H9 (cell line): ENCODE measurements around the gene PKD1. TPM values are rescaled to one million over a fixed set of nuclear protein-coding genes. Genes with fewer than 3 reads are reported as not detected.

ENCODE experiments used
- DNase-seq: peaks from one replicate; pipeline ENCODE4 v3.0.0-alpha.2; 2017
- H2AFZ ChIP-seq: one replicate; pipeline ENCODE4 v1.6.1; 2013; ENCODE audit warnings: mild to moderate bottlenecking, low read length, control low read depth, moderate library complexity
- H2AK5ac ChIP-seq: 2 replicates; pipeline ENCODE4 v1.6.1; 2013; ENCODE audit warnings: low read length, control low read depth, mixed read lengths; ENCODE audit not compliant: insufficient read length
- H2BK120ac ChIP-seq: one replicate; pipeline ENCODE4 v1.6.1; 2013; ENCODE audit warnings: low read depth, mild to moderate bottlenecking, low read length, control low read depth, inconsistent platforms; ENCODE audit not compliant: poor library complexity, severe bottlenecking
- H2BK12ac ChIP-seq: 2 replicates; pipeline ENCODE4 v1.6.1; 2013; ENCODE audit warnings: low read length, control low read depth, mixed read lengths, low read depth; ENCODE audit not compliant: insufficient read length
- H2BK15ac ChIP-seq: 2 replicates; pipeline ENCODE4 v1.6.1; 2013; ENCODE audit warnings: low read depth, low read length, control low read depth
- H2BK20ac ChIP-seq: one replicate; pipeline ENCODE4 v1.6.1; 2013; ENCODE audit warnings: low read depth, mild to moderate bottlenecking, low read length, control low read depth, inconsistent platforms; ENCODE audit not compliant: poor library complexity, severe bottlenecking
- H2BK5ac ChIP-seq: 2 replicates; pipeline ENCODE4 v1.6.1; 2013; ENCODE audit warnings: low read length, control low read depth, mixed read lengths; ENCODE audit not compliant: insufficient read length
- H3K14ac ChIP-seq: 2 replicates; pipeline ENCODE4 v1.6.1; 2013; ENCODE audit warnings: low read length, control low read depth; ENCODE audit not compliant: insufficient read depth
- H3K18ac ChIP-seq: 2 replicates; pipeline ENCODE4 v1.6.1; 2013; ENCODE audit warnings: low read depth, mild to moderate bottlenecking, mixed read lengths, low read length, control low read depth; ENCODE audit not compliant: insufficient read length
- H3K23ac ChIP-seq: 2 replicates; pipeline ENCODE4 v1.6.1; 2013; ENCODE audit warnings: low read length, control low read depth, mixed read lengths, low read depth; ENCODE audit not compliant: insufficient read length
- H3K23me2 ChIP-seq: 2 replicates; pipeline ENCODE4 v1.6.1; 2013; ENCODE audit warnings: low read depth, mild to moderate bottlenecking, mixed read lengths, low read length, control low read depth; ENCODE audit not compliant: insufficient read length, poor library complexity, severe bottlenecking
- H3K27ac ChIP-seq: 2 replicates; pipeline ENCODE4 v1.5.1; 2013; ENCODE audit warnings: low read length, control low read depth, mixed read lengths, low read depth; ENCODE audit not compliant: insufficient read length
- H3K27me3 ChIP-seq: 2 replicates; pipeline ENCODE4 v1.6.1; 2013; ENCODE audit warnings: low read length, control low read depth, inconsistent platforms; ENCODE audit not compliant: insufficient read depth
- H3K4ac ChIP-seq: 2 replicates; pipeline ENCODE4 v1.6.1; 2013; ENCODE audit warnings: low read depth, mild to moderate bottlenecking, control low read depth, inconsistent platforms, low read length, moderate library complexity
- H3K4me1 ChIP-seq: 2 replicates; pipeline ENCODE4 v1.6.1; 2013; ENCODE audit warnings: low read length, control low read depth, inconsistent platforms; ENCODE audit not compliant: insufficient read depth
- H3K4me2 ChIP-seq: 2 replicates; pipeline ENCODE4 v1.6.1; 2013; ENCODE audit warnings: low read length, control low read depth, mixed read lengths; ENCODE audit not compliant: insufficient read length, insufficient read depth
- H3K56ac ChIP-seq: 2 replicates; pipeline ENCODE4 v1.6.1; 2013; ENCODE audit warnings: low read depth, mild to moderate bottlenecking, mixed read lengths, low read length, control low read depth; ENCODE audit not compliant: insufficient read length
- H3K79me1 ChIP-seq: 2 replicates; pipeline ENCODE4 v1.6.1; 2013; ENCODE audit warnings: low read depth, mild to moderate bottlenecking, moderate library complexity, low read length, control low read depth, inconsistent platforms; ENCODE audit not compliant: insufficient read depth, poor library complexity, severe bottlenecking
- H3K79me2 ChIP-seq: 2 replicates; pipeline ENCODE4 v1.6.1; 2013; ENCODE audit warnings: low read length, control low read depth, inconsistent platforms; ENCODE audit not compliant: insufficient read depth
- H3K9ac ChIP-seq: 2 replicates; pipeline ENCODE4 v1.6.1; 2013; ENCODE audit warnings: low read length, control low read depth, mixed read lengths; ENCODE audit not compliant: insufficient read length; ENCODE audit errors: extremely low read depth
- H3K9me3 ChIP-seq: one replicate; pipeline ENCODE4 v1.6.1; 2013; ENCODE audit warnings: low read depth, low read length, inconsistent platforms; ENCODE audit not compliant: control insufficient read depth
- H3T11ph ChIP-seq: one replicate; pipeline ENCODE4 v1.6.1; 2013; ENCODE audit warnings: mild to moderate bottlenecking, low read length, control low read depth, inconsistent platforms
- H4K20me1 ChIP-seq: one replicate; pipeline ENCODE4 v1.6.1; 2013; ENCODE audit not compliant: control insufficient read depth, insufficient read length, insufficient read depth
- H4K5ac ChIP-seq: 2 replicates; pipeline ENCODE4 v1.6.1; 2013; ENCODE audit warnings: low read depth, mild to moderate bottlenecking, mixed read lengths, low read length, control low read depth; ENCODE audit not compliant: insufficient read length
- H4K8ac ChIP-seq: replicated peaks from 2 replicates; pipeline ENCODE4 v1.6.1; 2013; ENCODE audit warnings: low read length, control low read depth, mixed read lengths, low read depth; ENCODE audit not compliant: insufficient read length
- H4K91ac ChIP-seq: 2 replicates; pipeline ENCODE4 v1.6.1; 2013; ENCODE audit warnings: low read depth, mild to moderate bottlenecking, moderate library complexity, mixed read lengths, low read length, control low read depth; ENCODE audit not compliant: insufficient read length
- H3K27ac Mint-ChIP-seq, 3 experiments: 2 replicates in 2 of 3; 3 replicates in 1 of 3; pipeline ENCODE4 v1.8.0; 2020 to 2021; ENCODE audit warnings: mixed read lengths in 3 of 3, mild to moderate bottlenecking in 1 of 3, moderate library complexity in 1 of 3
- H3K27me3 Mint-ChIP-seq: 2 replicates; pipeline ENCODE4 v1.8.0; 2021; ENCODE audit warnings: low read depth, mild to moderate bottlenecking, moderate library complexity, mixed read lengths
- H3K36me3 Mint-ChIP-seq, 3 experiments: 2 replicates in 2 of 3; 3 replicates in 1 of 3; pipeline ENCODE4 v1.8.0; 2020 to 2021; ENCODE audit warnings: low read depth in 3 of 3, mixed read lengths in 3 of 3; ENCODE audit not compliant: insufficient read depth in 1 of 3
- H3K4me1 Mint-ChIP-seq, 2 experiments: 2 replicates each; pipeline ENCODE4 v1.8.0; 2020; ENCODE audit warnings: mixed read lengths in 2 of 2
- H3K4me3 Mint-ChIP-seq, 2 experiments: 2 replicates in 1 of 2; 3 replicates in 1 of 2; pipeline ENCODE4 v1.8.0; 2020 to 2021; ENCODE audit warnings: mild to moderate bottlenecking in 2 of 2, mixed read lengths in 2 of 2, moderate library complexity in 1 of 2
- H3K9me3 Mint-ChIP-seq, 2 experiments: 2 replicates in 1 of 2; 3 replicates in 1 of 2; pipeline ENCODE4 v1.8.0; 2020; ENCODE audit warnings: mild to moderate bottlenecking in 2 of 2, mixed read lengths in 2 of 2, moderate library complexity in 1 of 2
- CTCF ChIP-seq: fragments of 200-600 bp; sonication (generic); conservative IDR thresholded peaks from 3 replicates; pipeline ENCODE4 v1.8.0; 2021; ENCODE audit warnings: antibody characterized with exemption, mild to moderate bottlenecking
- WGBS: extraction: QIAGEN DNeasy Blood & Tissue Kit; methylation state at CpG from one replicate; pipeline ENCODE4 v1.1.7; 2013; ENCODE audit warnings: missing lambda C conversion rate, low lambda C conversion rate, mixed read lengths; ENCODE audit not compliant: insufficient read length; ENCODE audit errors: extremely low coverage; 5-methylcytosine and 5-hydroxymethylcytosine counted together
- total RNA-seq: library from RNA; stranded (reverse); gene quantifications from 2 replicates; pipeline ENCODE4 v1.2.1, GENCODE V29; 2021

The PKD1 gene
- total RNA-seq, 1 experiment from 2014 or later: 88.0 TPM

- H3K9ac ChIP-seq: no peak overlapping the region
- no peak overlapping the region for H3K27ac ChIP-seq
- no peak overlapping the region for H2BK15ac ChIP-seq
- no peaks in the 10 kb centered on the region for H3K79me1 ChIP-seq
- no peaks in the 10 kb centered on the region for H4K20me1 ChIP-seq
- H3K4me2 ChIP-seq: no peak overlapping the region
- H3K23ac ChIP-seq: no peak overlapping the region
- no peaks in the 10 kb centered on the region for H3K23me2 ChIP-seq
- H3K4ac ChIP-seq: no peak overlapping the region
- no peak overlapping the region for H4K91ac ChIP-seq
- no peak overlapping the region for H3K18ac ChIP-seq
- no peaks in the 10 kb centered on the region for H3K27me3 ChIP-seq
- no peak for DNase-seq
- Mint-ChIP-seq H3K4me1 (no peaks in the 10 kb centered on the region), H3K9me3 (no peaks in the 10 kb centered on the region), H3K27ac (no peak overlapping the region), H3K4me3 (no peak overlapping the region), H3K27me3 (no peaks in the 10 kb centered on the region), H3K36me3 (peaks cover under 1 to 20% (median 13%) of the 10 kb centered on the region in 3 experiments; a peak in 6 of 7 replicates)
- no peak overlapping the region for H3K56ac ChIP-seq
- TF ChIP-seq CTCF: no peak
- no CpG with 5 or more reads among the region's 23 CpGs for WGBS
- H2BK12ac ChIP-seq: no peak overlapping the region
- H2AK5ac ChIP-seq: no peak overlapping the region
- H3K14ac ChIP-seq: no peak overlapping the region
- no peaks in the 10 kb centered on the region for H3K79me2 ChIP-seq
- H3T11ph ChIP-seq: no peak overlapping the region
- H2BK20ac ChIP-seq: no peak overlapping the region
- no peaks in the 10 kb centered on the region for H3K4me1 ChIP-seq
- H2AFZ ChIP-seq: no peak overlapping the region
- H3K9me3 ChIP-seq: no peaks in the 10 kb centered on the region
- no peak overlapping the region for H2BK5ac ChIP-seq
- no peak overlapping the region for H4K5ac ChIP-seq
- H4K8ac ChIP-seq: no peak overlapping the region
- no peak overlapping the region for H2BK120ac ChIP-seq
Measured at GRCh38 chr16:2095918-2096582, 39.6 kb downstream of the PKD1 start.
